Transverse colon (tissue), 3 donors: Measurements from ENCODE around the gene NALF2.

ENCODE experiments used
- POLR2A ChIP-seq: fragments of 450-650 bp; IDR thresholded peaks from one replicate; pipeline ENCODE4 v1.6.1; 2016; ENCODE audit warnings: antibody characterized with exemption, mild to moderate bottlenecking, moderate library complexity
- TF ChIP-seq, protein P1 (sequence below), 5 experiments: fragments of 200-600 bp in 3 of 5; fragments of 450-650 bp in 2 of 5; sonication (generic) in 3 of 5; IDR thresholded peaks; 1 replicate in 2 of 5; 2 replicates in 3 of 5; pipeline ENCODE4 v1.5.1; 2016 to 2017; ENCODE audit warnings: antibody characterized with exemption in 5 of 5, inconsistent platforms in 3 of 5, mild to moderate bottlenecking in 2 of 5, moderate library complexity in 1 of 5

GRCh38 chrX:69546978-69547377 lies 42.9 kb downstream of the NALF2 start:
- TF ChIP-seq, protein P1, sequence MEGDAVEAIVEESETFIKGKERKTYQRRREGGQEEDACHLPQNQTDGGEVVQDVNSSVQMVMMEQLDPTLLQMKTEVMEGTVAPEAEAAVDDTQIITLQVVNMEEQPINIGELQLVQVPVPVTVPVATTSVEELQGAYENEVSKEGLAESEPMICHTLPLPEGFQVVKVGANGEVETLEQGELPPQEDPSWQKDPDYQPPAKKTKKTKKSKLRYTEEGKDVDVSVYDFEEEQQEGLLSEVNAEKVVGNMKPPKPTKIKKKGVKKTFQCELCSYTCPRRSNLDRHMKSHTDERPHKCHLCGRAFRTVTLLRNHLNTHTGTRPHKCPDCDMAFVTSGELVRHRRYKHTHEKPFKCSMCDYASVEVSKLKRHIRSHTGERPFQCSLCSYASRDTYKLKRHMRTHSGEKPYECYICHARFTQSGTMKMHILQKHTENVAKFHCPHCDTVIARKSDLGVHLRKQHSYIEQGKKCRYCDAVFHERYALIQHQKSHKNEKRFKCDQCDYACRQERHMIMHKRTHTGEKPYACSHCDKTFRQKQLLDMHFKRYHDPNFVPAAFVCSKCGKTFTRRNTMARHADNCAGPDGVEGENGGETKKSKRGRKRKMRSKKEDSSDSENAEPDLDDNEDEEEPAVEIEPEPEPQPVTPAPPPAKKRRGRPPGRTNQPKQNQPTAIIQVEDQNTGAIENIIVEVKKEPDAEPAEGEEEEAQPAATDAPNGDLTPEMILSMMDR (IDR thresholded peaks at IDR 0.05), result no peak
- no peak for TF ChIP-seq POLR2A
